Measurements from ENCODE around the gene ADGRG2.

DNA sequence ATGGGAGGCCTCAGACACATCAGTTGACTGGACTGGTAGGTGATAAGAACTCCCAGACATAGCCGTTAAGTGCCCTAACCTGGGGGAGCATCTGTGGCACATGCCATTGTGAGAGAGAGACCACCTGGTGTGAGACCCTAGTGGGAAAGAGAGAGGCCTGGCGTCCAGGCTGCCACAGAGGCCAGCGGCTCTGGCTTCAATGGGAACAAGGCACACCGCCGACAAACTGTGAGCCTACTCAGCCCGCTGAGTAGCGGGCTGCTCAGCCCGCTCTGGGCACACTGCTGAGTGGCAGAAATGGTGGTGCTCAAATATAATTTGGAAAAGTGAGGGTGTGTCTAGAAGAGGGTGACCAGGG, 172.3 kb downstream of the ADGRG2 start:
- TF ChIP-seq, protein P1, sequence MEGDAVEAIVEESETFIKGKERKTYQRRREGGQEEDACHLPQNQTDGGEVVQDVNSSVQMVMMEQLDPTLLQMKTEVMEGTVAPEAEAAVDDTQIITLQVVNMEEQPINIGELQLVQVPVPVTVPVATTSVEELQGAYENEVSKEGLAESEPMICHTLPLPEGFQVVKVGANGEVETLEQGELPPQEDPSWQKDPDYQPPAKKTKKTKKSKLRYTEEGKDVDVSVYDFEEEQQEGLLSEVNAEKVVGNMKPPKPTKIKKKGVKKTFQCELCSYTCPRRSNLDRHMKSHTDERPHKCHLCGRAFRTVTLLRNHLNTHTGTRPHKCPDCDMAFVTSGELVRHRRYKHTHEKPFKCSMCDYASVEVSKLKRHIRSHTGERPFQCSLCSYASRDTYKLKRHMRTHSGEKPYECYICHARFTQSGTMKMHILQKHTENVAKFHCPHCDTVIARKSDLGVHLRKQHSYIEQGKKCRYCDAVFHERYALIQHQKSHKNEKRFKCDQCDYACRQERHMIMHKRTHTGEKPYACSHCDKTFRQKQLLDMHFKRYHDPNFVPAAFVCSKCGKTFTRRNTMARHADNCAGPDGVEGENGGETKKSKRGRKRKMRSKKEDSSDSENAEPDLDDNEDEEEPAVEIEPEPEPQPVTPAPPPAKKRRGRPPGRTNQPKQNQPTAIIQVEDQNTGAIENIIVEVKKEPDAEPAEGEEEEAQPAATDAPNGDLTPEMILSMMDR (IDR thresholded peaks at IDR 0.05), result no peak
- no peak for TF ChIP-seq POLR2AphosphoS5 (IDR thresholded peaks at IDR 0.05)
- no peak for TF ChIP-seq POLR2A (IDR thresholded peaks at IDR 0.05)
- TF ChIP-seq EP300 (IDR thresholded peaks at IDR 0.05), result no peak

Measured in gastroesophageal sphincter (tissue), 3 donors.